LNCaP clone FGC (cell line): ENCODE results near the gene PRKD1.

Source experiments
- DNase-seq: peaks from one replicate; pipeline ENCODE4 v3.0.0-alpha.2; 2011; ENCODE audit warnings: low read depth
- H3K4me3 ChIP-seq: 2 replicates; pipeline ENCODE4 v1.5.1; 2011; ENCODE audit warnings: mild to moderate bottlenecking, low read depth, low read length, control low read depth
- CTCF ChIP-seq: IDR thresholded peaks from 2 replicates; pipeline ENCODE4 v1.5.1; 2012; ENCODE audit warnings: mild to moderate bottlenecking; ENCODE audit not compliant: control insufficient read depth, insufficient read depth; ENCODE audit errors: extremely low read depth

PRKD1 gene

GRCh38 chr14:29629839-29630238, 297.8 kb downstream of the PRKD1 start:
- DNase-seq = no peak
- no peak for TF ChIP-seq CTCF
- H3K4me3 ChIP-seq = no peak overlapping the region

- no peak for DNase-seq
- H3K4me3 ChIP-seq = no peak overlapping the region
- no peak for TF ChIP-seq CTCF
Measured at GRCh38 chr14:29627137-29627536, 300.5 kb downstream of the PRKD1 start.

- H3K4me3 ChIP-seq = no peak overlapping the region
- no peak for DNase-seq
- TF ChIP-seq CTCF = no peak
Measured at GRCh38 chr14:29618323-29619067, 309.2 kb downstream of the PRKD1 start.

GRCh38 chr14:29616922-29617321, 310.7 kb downstream of the PRKD1 start:
- DNase-seq = no peak
- H3K4me3 ChIP-seq = no peak overlapping the region
- no peak for TF ChIP-seq CTCF

- no peak for TF ChIP-seq CTCF
- DNase-seq = no peak
- H3K4me3 ChIP-seq = no peak overlapping the region
Measured at GRCh38 chr14:29608861-29609260, 318.8 kb downstream of the PRKD1 start.

GRCh38 chr14:29607169-29607568, 320.5 kb downstream of the PRKD1 start:
- DNase-seq = no peak
- no peak for TF ChIP-seq CTCF
- no peak overlapping the region for H3K4me3 ChIP-seq

GRCh38 chr14:29603696-29604095, 324.0 kb downstream of the PRKD1 start:
- H3K4me3 ChIP-seq = no peak overlapping the region
- DNase-seq = no peak
- TF ChIP-seq CTCF = no peak
